Middle frontal gyrus (tissue), 1 donor: ENCODE data around the gene ARHGDIG.
"Not testable (repeated sequence)": the region's sequence is repeated elsewhere in the genome, so short reads cannot be mapped to it uniquely, and the experiment has no call there.

ENCODE experiments used
- DNase-seq: peaks from one replicate; pipeline ENCODE4 v3.0.0-alpha.2; 2015; ENCODE audit warnings: low spot score; ENCODE audit errors: extremely low spot score

ARHGDIG gene

GRCh38 chr16:325375-326145 lies 45.2 kb downstream of the ARHGDIG start:
- DNase-seq, result no peak

- DNase-seq, result no peak
These were observed 50.4 kb downstream of the ARHGDIG start for GRCh38 chr16:330741-331140.

GRCh38 chr16:331181-331814 lies 50.9 kb downstream of the ARHGDIG start:
- not testable (repeated sequence) for DNase-seq
